ENCODE results near the gene SLC17A4.

- TF ChIP-seq CTCF (IDR thresholded peaks at IDR 0.05) (no peak), POLR2A (IDR thresholded peaks at IDR 0.05) (no peak), POLR2AphosphoS5 (IDR thresholded peaks at IDR 0.05) (no peak)
These were observed 19.3 kb upstream of the SLC17A4 start for GRCh38 chr6:25735261-25735660.
